IPS-NIHi7 (cell line): ENCODE measurements around the gene OAS2.

Source experiments
- DNase-seq: peaks from one replicate; pipeline ENCODE4 v3.0.0; 2012; ENCODE audit warnings: mixed read lengths; ENCODE audit errors: extremely low spot score

The OAS2 gene

GRCh38 chr12:113019025-113019424 is 40.7 kb downstream of the OAS2 start:
- DNase-seq = no peak

- DNase-seq = no peak
Measured at GRCh38 chr12:113021500-113021899, 43.2 kb downstream of the OAS2 start.

GRCh38 chr12:113022563-113023297 is 44.4 kb downstream of the OAS2 start:
- no peak for DNase-seq

- no peak for DNase-seq
Measured at GRCh38 chr12:113027726-113028125, 49.4 kb downstream of the OAS2 start.

GRCh38 chr12:113030875-113031525 is 52.7 kb downstream of the OAS2 start:
- peak; percentile 83 for DNase-seq

- DNase-seq = no peak
Measured at GRCh38 chr12:113039911-113040445, 61.7 kb downstream of the OAS2 start.

GRCh38 chr12:113040722-113041171 is 62.4 kb downstream of the OAS2 start:
- DNase-seq = no peak

GRCh38 chr12:113041560-113041959 is 63.2 kb downstream of the OAS2 start:
- DNase-seq = no peak

GRCh38 chr12:113043240-113043639 is 64.9 kb downstream of the OAS2 start:
- no peak for DNase-seq

- no peak for DNase-seq
Measured at GRCh38 chr12:113044516-113044915, 66.2 kb downstream of the OAS2 start.

GRCh38 chr12:113048716-113049127 is 70.4 kb downstream of the OAS2 start:
- DNase-seq = peak; percentile 81

- peak; percentile 77 for DNase-seq
Measured at GRCh38 chr12:113049976-113050742, 71.8 kb downstream of the OAS2 start.

GRCh38 chr12:113050795-113051194 is 72.5 kb downstream of the OAS2 start:
- no peak for DNase-seq

- DNase-seq = no peak
Measured at GRCh38 chr12:113051759-113052158, 73.4 kb downstream of the OAS2 start.

GRCh38 chr12:113052326-113052725 is 74.0 kb downstream of the OAS2 start:
- no peak for DNase-seq

GRCh38 chr12:113054948-113055486 is 76.7 kb downstream of the OAS2 start:
- no peak for DNase-seq

- no peak for DNase-seq
Measured at GRCh38 chr12:113055594-113056380, 77.5 kb downstream of the OAS2 start.

- no peak for DNase-seq
Measured at GRCh38 chr12:113056381-113056630, 78.0 kb downstream of the OAS2 start.

- DNase-seq = no peak
Measured at GRCh38 chr12:113056631-113057488, 78.5 kb downstream of the OAS2 start, which contains the start of gene DTX1. Gene DTX1 (plus strand): TSS chr12:113056730. CDS start chr12:113058193, 1,463 bp downstream.
